Spinal cord (tissue), 10 donors: ENCODE data around the gene PAPSS2. TPM values are rescaled to one million over a fixed set of nuclear protein-coding genes. Genes with fewer than 3 reads are reported as not detected.
"Not testable (repeated sequence)": the region's sequence is repeated elsewhere in the genome, so short reads cannot be mapped to it uniquely, and the experiment has no call there.

Experiments
- DNase-seq, 6 donors: peaks; one replicate each; pipeline versions ENCODE4 v3.0.0 to v3.0.0-alpha.2; 2013 to 2015; ENCODE audit warnings: low spot score in 6 of 6, low read depth in 4 of 6
- H3K27ac ChIP-seq: one replicate; pipeline ENCODE4 v1.5.1; 2013; ENCODE audit warnings: low read depth, low read length, control low read depth
- H3K27me3 ChIP-seq: one replicate; pipeline ENCODE4 v1.6.1; 2013; ENCODE audit warnings: low read length; ENCODE audit not compliant: control insufficient read depth, insufficient read depth
- H3K36me3 ChIP-seq: one replicate; pipeline ENCODE4 v1.6.1; 2013; ENCODE audit warnings: low read length; ENCODE audit not compliant: control insufficient read depth, insufficient read depth
- H3K4me1 ChIP-seq: one replicate; pipeline ENCODE4 v1.6.1; 2013; ENCODE audit warnings: low read length; ENCODE audit not compliant: control insufficient read depth, insufficient read depth
- H3K4me3 ChIP-seq: one replicate; pipeline ENCODE4 v1.5.1; 2013; ENCODE audit warnings: low read depth, low read length, control low read depth
- H3K9me3 ChIP-seq: one replicate; pipeline ENCODE4 v1.6.1; 2013; ENCODE audit warnings: low read length; ENCODE audit not compliant: control insufficient read depth, insufficient read depth
- WGBS: methylation state at CpG from one replicate; pipeline ENCODE4 v1.1.5; 2013; ENCODE audit warnings: missing lambda C conversion rate; ENCODE audit not compliant: insufficient coverage; 5-methylcytosine and 5-hydroxymethylcytosine counted together
- polyA plus RNA-seq, 2 donors: library from polyadenylated mRNA; unstranded; fragments of 120-200 nt; gene quantifications; one replicate each; pipeline ENCODE4 v1.2.1, GENCODE V29; 2013; ENCODE audit not compliant: insufficient read length in 2 of 2
- total RNA-seq, 2 donors: library from RNA; depleted of rRNA in 1 of 2; stranded (reverse); fragments of 120-200 nt in 1 of 2; fragments of >200 nt in 1 of 2; gene quantifications; one replicate each; pipeline versions ENCODE4 v1.2.3 to v1.2.4, GENCODE V29; 2013 to 2014
- donor health status: healthy.

Gene PAPSS2
- total and polyA plus RNA-seq, 4 donors = 8.8 to 13.4 (median 11.2) TPM

DNA sequence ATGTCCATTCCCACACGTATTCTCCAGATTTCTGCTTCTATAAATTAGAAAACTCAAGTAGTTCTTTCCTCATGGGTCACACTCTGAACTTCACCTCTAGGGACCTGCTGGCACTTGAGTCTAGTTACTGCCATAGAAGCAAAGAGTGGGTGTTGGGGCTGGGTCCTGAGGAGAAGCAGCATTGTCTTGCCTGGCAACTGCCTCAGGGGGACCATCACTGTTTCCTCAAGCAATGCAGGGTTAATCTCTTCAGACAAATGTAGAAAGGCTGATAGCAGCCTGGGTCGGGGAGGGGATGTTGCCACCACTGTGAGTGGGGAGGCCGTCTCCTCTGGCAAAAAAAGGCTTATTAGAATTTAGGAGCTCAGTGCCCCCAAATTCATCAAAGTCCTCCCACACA is 20.2 kb upstream of the PAPSS2 start:
- Histone ChIP-seq H3K4me1 (no peaks in the 10 kb centered on the region), H3K9me3 (no peaks in the 10 kb centered on the region), H3K27ac (no peak overlapping the region), H3K27me3 (no peaks in the 10 kb centered on the region), H3K4me3 (no peak overlapping the region), H3K36me3 (no peaks in the 10 kb centered on the region)
- WGBS = no CpG with 5 or more reads among the region's 3 CpGs
- DNase-seq = no peak

- DNase-seq = no peak
- Histone ChIP-seq H3K4me1 (no peaks in the 10 kb centered on the region), H3K27me3 (no peaks in the 10 kb centered on the region), H3K9me3 (no peaks in the 10 kb centered on the region), H3K4me3 (no peak overlapping the region), H3K27ac (no peak overlapping the region), H3K36me3 (no peaks in the 10 kb centered on the region)
Measured at GRCh38 chr10:87640043-87640442, 19.6 kb upstream of the PAPSS2 start.

DNA sequence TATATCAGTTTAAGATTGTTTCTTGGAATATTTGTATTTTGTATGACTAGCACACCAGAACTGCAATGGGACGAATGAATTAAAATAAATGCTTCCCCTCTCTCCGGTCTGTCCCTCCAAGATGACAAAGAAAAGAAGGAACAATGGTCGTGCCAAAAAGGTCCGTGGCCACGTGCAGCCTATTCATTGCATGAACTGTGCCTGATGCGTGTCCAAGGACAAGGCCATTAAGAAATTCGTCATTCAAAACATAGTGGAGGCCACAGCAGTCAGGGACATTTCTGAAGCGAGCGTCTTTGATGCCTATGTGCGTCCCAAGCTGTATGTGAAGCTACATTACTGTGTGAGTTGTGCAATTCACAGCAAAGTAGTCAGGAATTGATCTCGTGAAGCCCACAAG is 17.2 kb upstream of the PAPSS2 start:
- H3K36me3 ChIP-seq = no peaks in the 10 kb centered on the region
- no peaks in the 10 kb centered on the region for H3K4me1 ChIP-seq
- H3K4me3 ChIP-seq = no peak overlapping the region
- H3K27ac ChIP-seq = no peak overlapping the region
- no peaks in the 10 kb centered on the region for H3K27me3 ChIP-seq
- no peaks in the 10 kb centered on the region for H3K9me3 ChIP-seq
- DNase-seq = no peak
- WGBS = 39% methylated on average over 9 of the region's 11 CpGs

GRCh38 chr10:87642988-87643387 is 16.7 kb upstream of the PAPSS2 start:
- no peaks in the 10 kb centered on the region for H3K36me3 ChIP-seq
- H3K27ac ChIP-seq = no peak overlapping the region
- H3K4me3 ChIP-seq = no peak overlapping the region
- no peaks in the 10 kb centered on the region for H3K4me1 ChIP-seq
- no peaks in the 10 kb centered on the region for H3K9me3 ChIP-seq
- DNase-seq = no peak
- H3K27me3 ChIP-seq = no peaks in the 10 kb centered on the region

- no peak overlapping the region for H3K4me3 ChIP-seq
- H3K36me3 ChIP-seq = no peaks in the 10 kb centered on the region
- no peak overlapping the region for H3K27ac ChIP-seq
- no peaks in the 10 kb centered on the region for H3K27me3 ChIP-seq
- no peaks in the 10 kb centered on the region for H3K9me3 ChIP-seq
- DNase-seq = no peak
- WGBS = 96% methylated on average over 3 of the region's 3 CpGs
- no peaks in the 10 kb centered on the region for H3K4me1 ChIP-seq
Measured at GRCh38 chr10:87643920-87644319, 15.8 kb upstream of the PAPSS2 start.

- H3K27ac ChIP-seq, H3K36me3 ChIP-seq, H3K27me3 ChIP-seq, H3K9me3 ChIP-seq, DNase-seq, H3K4me3 ChIP-seq, H3K4me1 ChIP-seq: not testable (repeated sequence)
- WGBS = no CpG with 5 or more reads among the region's 3 CpGs
Measured at GRCh38 chr10:87644500-87644899, 15.2 kb upstream of the PAPSS2 start.

- 89% methylated on average over 3 of the region's 4 CpGs for WGBS
- no peaks in the 10 kb centered on the region for H3K9me3 ChIP-seq
- H3K36me3 ChIP-seq = no peaks in the 10 kb centered on the region
- no peak overlapping the region for H3K4me3 ChIP-seq
- DNase-seq = no peak
- H3K4me1 ChIP-seq = no peaks in the 10 kb centered on the region
- H3K27me3 ChIP-seq = no peaks in the 10 kb centered on the region
- H3K27ac ChIP-seq = no peak overlapping the region
Measured at GRCh38 chr10:87646192-87646909, 13.3 kb upstream of the PAPSS2 start.

DNA sequence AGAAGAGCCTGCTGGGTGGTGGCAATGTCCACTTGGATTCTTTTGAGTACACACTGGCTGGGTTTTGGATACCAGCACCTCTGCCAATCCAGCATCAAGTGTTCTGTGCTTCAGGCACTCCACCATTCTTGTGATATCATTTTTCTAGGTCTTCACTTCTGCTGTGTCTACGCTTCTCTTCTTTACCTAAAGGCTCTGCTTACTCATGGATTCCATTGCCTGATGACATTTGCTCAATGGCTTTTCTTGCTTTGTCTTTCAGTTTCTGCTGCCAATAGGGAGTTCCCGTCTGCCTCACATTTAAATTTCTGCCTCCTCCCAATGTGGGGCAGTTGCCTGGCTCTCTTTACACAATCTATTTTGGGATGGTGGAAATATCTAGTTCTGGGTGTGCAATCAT is 12.7 kb upstream of the PAPSS2 start:
- Histone ChIP-seq H3K27ac (no peak overlapping the region), H3K27me3 (no peaks in the 10 kb centered on the region), H3K9me3 (no peaks in the 10 kb centered on the region), H3K4me3 (no peak overlapping the region), H3K4me1 (no peaks in the 10 kb centered on the region), H3K36me3 (no peaks in the 10 kb centered on the region)
- WGBS = 100% methylated on average over 2 of the region's 2 CpGs
- DNase-seq = no peak

DNA sequence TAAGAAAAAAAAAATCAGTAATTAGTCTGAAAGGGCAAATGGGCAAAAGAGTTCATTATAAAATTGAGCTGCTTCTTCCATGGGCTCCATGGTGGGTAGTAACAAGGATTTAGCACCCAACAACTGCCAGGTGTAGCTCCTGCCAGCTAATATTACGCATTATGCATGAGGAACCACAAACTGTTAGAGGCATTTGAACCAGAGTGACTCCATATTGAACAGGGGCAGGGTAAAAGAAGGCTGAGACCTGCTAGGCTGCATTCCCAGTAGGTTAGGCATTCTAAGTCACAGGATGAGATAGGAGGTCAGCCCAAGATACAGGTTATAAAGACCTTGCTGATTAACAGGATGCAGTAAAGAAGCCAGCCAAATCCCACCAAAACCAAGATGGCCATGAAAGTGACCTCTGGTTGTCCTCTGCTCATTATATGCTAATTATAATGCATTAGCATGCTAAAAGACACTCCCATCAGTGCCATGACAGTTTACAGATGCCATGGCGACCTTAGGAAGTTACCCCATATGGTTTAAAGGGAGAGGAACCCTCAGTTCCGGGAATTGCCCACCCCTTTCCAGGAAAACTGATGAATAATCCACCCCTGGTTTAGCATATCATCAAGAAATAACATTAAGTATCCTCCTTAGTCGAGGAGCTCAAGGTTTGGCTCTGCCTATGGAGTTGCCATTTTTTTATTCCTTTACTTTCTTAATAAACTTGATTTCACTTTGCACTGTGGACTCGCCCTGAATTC is 8.7 kb upstream of the PAPSS2 start:
- no peaks in the 10 kb centered on the region for H3K36me3 ChIP-seq
- no peak for DNase-seq
- H3K27ac ChIP-seq = no peak overlapping the region
- no peaks in the 10 kb centered on the region for H3K27me3 ChIP-seq
- WGBS = 50% methylated on average over 2 of the region's 5 CpGs
- H3K4me3 ChIP-seq = no peak overlapping the region
- H3K4me1 ChIP-seq = no peaks in the 10 kb centered on the region
- H3K9me3 ChIP-seq = no peaks in the 10 kb centered on the region

GRCh38 chr10:87651801-87652200 is 7.9 kb upstream of the PAPSS2 start:
- no peak for DNase-seq
- H3K27me3 ChIP-seq = no peaks in the 10 kb centered on the region
- H3K36me3 ChIP-seq = no peaks in the 10 kb centered on the region
- no peaks in the 10 kb centered on the region for H3K9me3 ChIP-seq
- 52% methylated on average over 6 of the region's 6 CpGs for WGBS
- no peaks in the 10 kb centered on the region for H3K4me1 ChIP-seq
- no peak overlapping the region for H3K4me3 ChIP-seq
- H3K27ac ChIP-seq = no peak overlapping the region
